ENCODE data around the gene LHPP. TPM values are rescaled to one million over a fixed set of nuclear protein-coding genes. Genes with fewer than 3 reads are reported as not detected.

The LHPP gene
- total RNA-seq, 1 experiment from 2014 or later, result 3.7 TPM

DNA sequence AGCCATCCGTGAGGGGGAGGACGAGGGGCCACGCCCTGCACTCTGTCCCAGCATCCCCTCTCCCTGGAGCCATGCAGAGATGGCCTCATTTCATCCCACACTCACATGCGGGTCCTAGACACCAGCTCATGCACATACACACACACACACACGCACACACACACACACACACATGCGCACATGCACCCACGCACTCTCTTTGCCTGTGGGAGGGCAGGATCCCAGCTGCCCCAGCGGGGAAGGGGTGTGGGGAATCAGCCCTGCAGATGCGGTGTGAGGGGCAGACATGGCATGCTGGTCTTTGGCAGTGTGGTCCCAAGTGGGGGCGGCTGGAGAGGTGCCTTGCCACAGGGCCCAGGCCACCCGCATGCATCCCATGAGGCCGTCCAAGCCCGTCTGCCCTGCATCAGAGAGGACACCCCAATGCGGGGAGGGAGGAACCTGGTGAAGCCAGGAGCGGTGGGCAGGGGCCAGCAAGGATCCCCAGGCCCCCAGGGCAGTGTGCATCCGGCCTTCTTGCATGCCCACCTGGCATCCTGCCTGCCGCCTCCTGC, 68.1 kb downstream of the LHPP start:
- ChIA-PET POLR2A (interaction anchor here (1.2 to 3.1 kb wide), 3 partner anchors 24 to 215 kb away, joined by 3 to 30 read pairs (median 11); partner anchors contain the start of gene FAM53B), CTCF (interaction anchor here (0.6 to 4.0 kb wide), 31 partner anchors 9 to 535 kb away, joined by 3 to 42 read pairs (median 4); no protein-coding TSS in a partner anchor)
- TF ChIP-seq, protein P1, sequence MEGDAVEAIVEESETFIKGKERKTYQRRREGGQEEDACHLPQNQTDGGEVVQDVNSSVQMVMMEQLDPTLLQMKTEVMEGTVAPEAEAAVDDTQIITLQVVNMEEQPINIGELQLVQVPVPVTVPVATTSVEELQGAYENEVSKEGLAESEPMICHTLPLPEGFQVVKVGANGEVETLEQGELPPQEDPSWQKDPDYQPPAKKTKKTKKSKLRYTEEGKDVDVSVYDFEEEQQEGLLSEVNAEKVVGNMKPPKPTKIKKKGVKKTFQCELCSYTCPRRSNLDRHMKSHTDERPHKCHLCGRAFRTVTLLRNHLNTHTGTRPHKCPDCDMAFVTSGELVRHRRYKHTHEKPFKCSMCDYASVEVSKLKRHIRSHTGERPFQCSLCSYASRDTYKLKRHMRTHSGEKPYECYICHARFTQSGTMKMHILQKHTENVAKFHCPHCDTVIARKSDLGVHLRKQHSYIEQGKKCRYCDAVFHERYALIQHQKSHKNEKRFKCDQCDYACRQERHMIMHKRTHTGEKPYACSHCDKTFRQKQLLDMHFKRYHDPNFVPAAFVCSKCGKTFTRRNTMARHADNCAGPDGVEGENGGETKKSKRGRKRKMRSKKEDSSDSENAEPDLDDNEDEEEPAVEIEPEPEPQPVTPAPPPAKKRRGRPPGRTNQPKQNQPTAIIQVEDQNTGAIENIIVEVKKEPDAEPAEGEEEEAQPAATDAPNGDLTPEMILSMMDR (IDR thresholded peaks at IDR 0.05; ENCODE audit: unreplicated experiment), result no peak
- DNase-seq (ENCODE audit: unreplicated experiment), result no peak
- Mint-ChIP-seq H3K27me3 (ENCODE audit: insufficient read depth, unreplicated experiment) (no peaks in the 10 kb centered on the region), H3K27ac (ENCODE audit: low read depth, unreplicated experiment) (no peak overlapping the region), H3K4me1 (ENCODE audit: insufficient read depth, unreplicated experiment) (peaks cover 18% of the 10 kb centered on the region), H3K4me3 (ENCODE audit: unreplicated experiment) (no peak overlapping the region), H3K9me3 (ENCODE audit: unreplicated experiment) (no peaks in the 10 kb centered on the region), H3K36me3 (ENCODE audit: insufficient read depth, unreplicated experiment) (no peaks in the 10 kb centered on the region)
- no TSS peak for BruUV-seq (replicated peaks)
- intact Hi-C loops (cut with micrococcal nuclease), result loop anchor here (1.0 to 10.0 kb wide), 5 partner anchors 212 to 535 kb away; partner anchors contain the start of gene EEF1AKMT2

DNA sequence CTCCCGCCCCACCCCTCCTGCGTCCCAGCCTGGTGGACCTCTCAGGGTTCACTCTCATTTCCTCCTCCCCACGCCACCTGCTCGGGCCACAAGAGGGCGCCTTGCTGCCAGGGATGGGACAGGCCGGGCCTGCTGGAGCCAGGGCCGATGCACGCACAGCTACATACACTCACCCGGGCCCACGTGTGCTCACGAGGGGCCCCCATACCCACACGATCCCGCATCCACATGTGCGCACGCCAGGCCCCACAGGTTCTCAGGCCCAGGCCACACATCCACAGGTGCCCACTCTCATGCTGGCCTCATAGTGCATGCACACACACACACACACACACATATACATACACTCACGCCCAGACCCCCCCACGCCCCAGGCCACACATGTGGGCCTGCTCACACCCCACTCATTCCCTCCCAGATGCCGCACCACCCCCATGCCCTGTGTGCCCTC, 68.6 kb downstream of the LHPP start:
- no peaks in the 10 kb centered on the region for H3K9me3 Mint-ChIP-seq (ENCODE audit: unreplicated experiment)
- intact Hi-C loops (cut with micrococcal nuclease), result loop anchor here (1.0 to 10.0 kb wide), 5 partner anchors 211 to 535 kb away; partner anchors contain the start of gene EEF1AKMT2
- H3K36me3 Mint-ChIP-seq (ENCODE audit: insufficient read depth, unreplicated experiment), result no peaks in the 10 kb centered on the region
- no peaks in the 10 kb centered on the region for H3K27me3 Mint-ChIP-seq (ENCODE audit: insufficient read depth, unreplicated experiment)
- peak; percentile 86 for DNase-seq (ENCODE audit: unreplicated experiment)
- POLR2A ChIA-PET, result interaction anchor here (0.5 to 3.1 kb wide), 4 partner anchors 25 to 226 kb away, joined by 3 to 30 read pairs (median 7); partner anchors contain the start of gene FAM53B
- BruUV-seq (replicated peaks), result no TSS peak
- TF ChIP-seq, protein P1 (IDR thresholded peaks at IDR 0.05; ENCODE audit: unreplicated experiment), result peak; percentile 91
- peaks cover 13% of the 10 kb centered on the region for H3K4me1 Mint-ChIP-seq (ENCODE audit: insufficient read depth, unreplicated experiment)
- H3K27ac Mint-ChIP-seq (ENCODE audit: low read depth, unreplicated experiment), result no peak overlapping the region
- CTCF ChIA-PET, result interaction anchor here (0.5 to 4.0 kb wide), 35 partner anchors 9 to 912 kb away, joined by 3 to 42 read pairs (median 4); no protein-coding TSS in a partner anchor
- H3K4me3 Mint-ChIP-seq (ENCODE audit: unreplicated experiment), result no peak overlapping the region

- no peak overlapping the region for H3K4me3 Mint-ChIP-seq (ENCODE audit: unreplicated experiment)
- TF ChIP-seq, protein P1 (IDR thresholded peaks at IDR 0.05; ENCODE audit: unreplicated experiment), result no peak
- H3K9me3 Mint-ChIP-seq (ENCODE audit: unreplicated experiment), result no peaks in the 10 kb centered on the region
- ChIA-PET CTCF (interaction anchor here (0.5 to 4.0 kb wide), 33 partner anchors 8 to 1219 kb away, joined by 3 to 42 read pairs (median 4); no protein-coding TSS in a partner anchor), POLR2A (interaction anchor here (0.5 to 3.1 kb wide), 4 partner anchors 25 to 226 kb away, joined by 3 to 30 read pairs (median 7); partner anchors contain the start of gene FAM53B)
- peaks cover 11% of the 10 kb centered on the region for H3K4me1 Mint-ChIP-seq (ENCODE audit: insufficient read depth, unreplicated experiment)
- DNase-seq (ENCODE audit: unreplicated experiment), result no peak
- no TSS peak for BruUV-seq (replicated peaks)
- H3K27ac Mint-ChIP-seq (ENCODE audit: low read depth, unreplicated experiment), result no peak overlapping the region
- intact Hi-C loops (cut with micrococcal nuclease), result loop anchor here (1.0 to 10.0 kb wide), 5 partner anchors 210 to 536 kb away; partner anchors contain the start of gene EEF1AKMT2
- H3K27me3 Mint-ChIP-seq (ENCODE audit: insufficient read depth, unreplicated experiment), result no peaks in the 10 kb centered on the region
- no peaks in the 10 kb centered on the region for H3K36me3 Mint-ChIP-seq (ENCODE audit: insufficient read depth, unreplicated experiment)
Measured at GRCh38 chr10:124530816-124531215, 69.2 kb downstream of the LHPP start.

GRCh38 chr10:124532106-124532641, 70.6 kb downstream of the LHPP start:
- ChIA-PET POLR2A (interaction anchor here (0.7 to 0.9 kb wide), 2 partner anchors 213 to 292 kb away, joined by 3 to 4 read pairs; no protein-coding TSS in a partner anchor), CTCF (interaction anchor here (0.6 to 3.1 kb wide), 10 partner anchors 8 to 224 kb away, joined by 3 to 24 read pairs (median 4); no protein-coding TSS in a partner anchor)
- Mint-ChIP-seq H3K27me3 (ENCODE audit: insufficient read depth, unreplicated experiment) (no peaks in the 10 kb centered on the region), H3K36me3 (ENCODE audit: insufficient read depth, unreplicated experiment) (no peaks in the 10 kb centered on the region), H3K4me1 (ENCODE audit: insufficient read depth, unreplicated experiment) (peaks cover 11% of the 10 kb centered on the region), H3K9me3 (ENCODE audit: unreplicated experiment) (no peaks in the 10 kb centered on the region), H3K4me3 (ENCODE audit: unreplicated experiment) (no peak overlapping the region), H3K27ac (ENCODE audit: low read depth, unreplicated experiment) (no peak overlapping the region)
- peak; percentile 68 for DNase-seq (ENCODE audit: unreplicated experiment)
- no TSS peak for BruUV-seq (replicated peaks)
- TF ChIP-seq, protein P1 (IDR thresholded peaks at IDR 0.05; ENCODE audit: unreplicated experiment), result peak; percentile 44
- intact Hi-C loops (cut with micrococcal nuclease), result loop anchor here (5.0 to 10.0 kb wide), 2 partner anchors 385 to 537 kb away; no protein-coding TSS in a partner anchor
